ENCODE data around the gene ENKD1. TPM values are rescaled to one million over a fixed set of nuclear protein-coding genes. Genes with fewer than 3 reads are reported as not detected.

Gene ENKD1
- total and polyA plus RNA-seq, 2 of the 4 experiments (the other 2 are of a cell fraction): 2.9 to 6.3 TPM

GRCh38 chr16:67697422-67698185 is 31.1 kb upstream of the ENKD1 start:
- H3K4ac ChIP-seq (ENCODE audit: low read depth, low read length): no peak overlapping the region
- H3K36me3 ChIP-seq (ENCODE audit: control insufficient read depth, insufficient read depth, low read length): no peaks in the 10 kb centered on the region
- H3K4me1 ChIP-seq (ENCODE audit: control insufficient read depth, insufficient read depth, low read length): no peaks in the 10 kb centered on the region
- no peak overlapping the region for H3K14ac ChIP-seq (replicated peaks; ENCODE audit: low read depth, low read length)
- no peak overlapping the region for H2AK5ac ChIP-seq (ENCODE audit: low read depth, low read length)
- H3K23ac ChIP-seq (ENCODE audit: low read depth, low read length): no peak overlapping the region
- intact Hi-C loops (cut with micrococcal nuclease) (no loop called here), dilution Hi-C loops (cut with HindIII; ENCODE audit: low sequenced_read_pairs, unreplicated experiment) (no loop called here), in situ Hi-C loops (cut with MboI; ENCODE audit: low sequenced_read_pairs) (no loop called here)
- no peak overlapping the region for H2BK5ac ChIP-seq (ENCODE audit: low read depth, low read length, poor library complexity, severe bottlenecking)
- H4K5ac ChIP-seq (ENCODE audit: low read depth, low read length): no peak overlapping the region
- WGBS, 2 experiments (ENCODE audit: extremely low coverage in 2 of 2, insufficient read length in 1 of 2): no CpG with 5 or more reads among the region's 4 CpGs
- no peak overlapping the region for H3K56ac ChIP-seq (ENCODE audit: extremely low read depth, insufficient read depth, low read length)
- H2BK15ac ChIP-seq (ENCODE audit: low read depth, low read length): no peak overlapping the region
- no peak overlapping the region for H2AK9ac ChIP-seq (replicated peaks; ENCODE audit: low read depth, low read length, poor library complexity)
- POLR2A ChIA-PET (ENCODE audit: unreplicated experiment): no interaction called here
- no peak for TF ChIP-seq CTCF (conservative IDR thresholded peaks at IDR 0.05; ENCODE audit: low read depth, low read length)
- no peak for TF ChIP-seq CEBPB (IDR thresholded peaks at IDR 0.05; ENCODE audit: low read depth, low read length)
- no peak for TF ChIP-seq RAD21 (IDR thresholded peaks at IDR 0.05; ENCODE audit: low read length)
- no peak for TF ChIP-seq MAZ (IDR thresholded peaks at IDR 0.05; ENCODE audit: borderline replicate concordance, low read depth, low read length)
- TF ChIP-seq RCOR1 (IDR thresholded peaks at IDR 0.05; ENCODE audit: insufficient replicate concordance, low read length): no peak
- TF ChIP-seq MXI1 (IDR thresholded peaks at IDR 0.05; ENCODE audit: borderline replicate concordance, low read depth, low read length): no peak
- TF ChIP-seq ELK1 (IDR thresholded peaks at IDR 0.05; ENCODE audit: borderline replicate concordance, low read depth, low read length): no peak
- TF ChIP-seq RFX5 (IDR thresholded peaks at IDR 0.05; ENCODE audit: low read depth, low read length): no peak
- TF ChIP-seq SMC3 (IDR thresholded peaks at IDR 0.05; ENCODE audit: low read depth, low read length): no peak
- no peak for TF ChIP-seq NFE2L2 (IDR thresholded peaks at IDR 0.05; ENCODE audit: low read depth, low read length)
- TF ChIP-seq MAFK (IDR thresholded peaks at IDR 0.05; ENCODE audit: low read depth, low read length): no peak
- no peak for TF ChIP-seq POLR2A (IDR thresholded peaks at IDR 0.05; ENCODE audit: low read depth, low read length)
- TF ChIP-seq CHD1 (IDR thresholded peaks at IDR 0.05; ENCODE audit: low read depth, low read length): no peak
- no peak for TF ChIP-seq USF2 (IDR thresholded peaks at IDR 0.05; ENCODE audit: low read depth, low read length)
- H4K20me1 ChIP-seq (ENCODE audit: insufficient read depth, low read length): peaks cover 12% of the 10 kb centered on the region; the same call in 1 of the 2 replicates
- no peak overlapping the region for H3K27ac ChIP-seq (ENCODE audit: insufficient read depth, low read length)
- DNase-seq (no peak), ATAC-seq (ENCODE audit: low read depth) (no peak)
- H2BK120ac ChIP-seq (ENCODE audit: low read depth, low read length): no peak overlapping the region
- peaks cover 9% of the 10 kb centered on the region; the same call in 1 of the 2 replicates for H3K9me1 ChIP-seq (ENCODE audit: insufficient read depth, low read length)
- H4K91ac ChIP-seq (ENCODE audit: insufficient read depth, low read depth, low read length): no peak overlapping the region
- H3K27me3 ChIP-seq (ENCODE audit: control insufficient read depth, insufficient read depth, low read length): no peaks in the 10 kb centered on the region
- H3K4me2 ChIP-seq (ENCODE audit: low read depth, low read length): no peak overlapping the region
- H3K9me3 ChIP-seq (ENCODE audit: control insufficient read depth, insufficient read depth, low read length): no peaks in the 10 kb centered on the region
- no peak overlapping the region for H3K9ac ChIP-seq (ENCODE audit: low read depth, low read length)
- CTCF ChIA-PET: no interaction called here
- no peak overlapping the region for H2AFZ ChIP-seq (replicated peaks; ENCODE audit: low read length, poor library complexity)
- BruUV-seq (replicated peaks): no TSS peak
- no peak overlapping the region for H2BK20ac ChIP-seq (ENCODE audit: low read depth, low read length)
- no peak overlapping the region for H3K4me3 ChIP-seq (ENCODE audit: insufficient read depth, low read depth, low read length)
- H4K8ac ChIP-seq (ENCODE audit: low read depth in 2 of 2, low read length in 2 of 2): no peak overlapping the region
- peaks cover 8 to 50% of the 10 kb centered on the region in 2 experiments for H3K79me1 ChIP-seq (ENCODE audit: low read depth in 1 of 2, low read length in 2 of 2)
- H3K18ac ChIP-seq (ENCODE audit: low read depth, low read length): no peak overlapping the region
